Measurements from ENCODE around the gene NPAS1.

DNA sequence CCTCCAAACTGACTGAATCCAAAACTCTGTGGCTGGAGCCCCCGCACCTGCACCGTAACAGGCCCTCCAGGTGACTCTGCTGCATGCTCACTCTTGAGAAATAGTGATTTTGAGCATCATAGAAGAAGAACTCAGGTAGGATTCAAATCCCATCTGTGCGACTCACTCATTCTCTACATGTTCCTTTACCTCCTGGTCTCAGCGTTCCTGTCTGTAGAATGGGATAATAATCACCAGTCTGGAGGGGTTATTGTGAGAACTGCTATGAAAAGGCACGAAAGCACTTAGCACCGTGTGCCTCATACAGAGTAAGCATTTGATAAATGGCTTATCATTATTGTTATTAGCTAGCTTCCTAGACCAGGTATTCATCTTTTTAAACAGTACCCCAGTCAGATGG is 36.5 kb upstream of the NPAS1 start:
- TF ChIP-seq CTBP1 (IDR thresholded peaks at IDR 0.05; ENCODE audit: borderline replicate concordance) (no peak), HDGF (IDR thresholded peaks at IDR 0.05; ENCODE audit: borderline replicate concordance) (no peak), TARDBP (IDR thresholded peaks at IDR 0.05) (no peak), ARNT (IDR thresholded peaks at IDR 0.05) (no peak), SP1 (IDR thresholded peaks at IDR 0.05) (no peak), BHLHE40 (IDR thresholded peaks at IDR 0.05; ENCODE audit: borderline replicate concordance) (no peak), ZNF384 (IDR thresholded peaks at IDR 0.05) (no peak), FOXM1 (IDR thresholded peaks at IDR 0.05; ENCODE audit: borderline replicate concordance) (no peak), NFRKB (IDR thresholded peaks at IDR 0.05) (no peak)
